Right cardiac atrium (tissue), 5 donors: ENCODE data around the gene IWS1. TPM values are rescaled to one million over a fixed set of nuclear protein-coding genes. Genes with fewer than 3 reads are reported as not detected.
"Not testable (repeated sequence)": the region's sequence is repeated elsewhere in the genome, so short reads cannot be mapped to it uniquely, and the experiment has no call there.

Experiments
- ATAC-seq, 2 donors: fragments of 200-7000 bp; cut with Tn5 transposase; one replicate each; pipeline versions ENCODE4 v1.8.0 to v1.9.1; 2020; ENCODE audit warnings: moderate library complexity in 2 of 2, mild to moderate bottlenecking in 1 of 2
- DNase-seq, 3 donors: peaks; one replicate each; pipeline ENCODE4 v3.0.0-alpha.2; 2020
- H3K27ac ChIP-seq: one replicate; pipeline ENCODE4 v1.5.1; 2013; ENCODE audit warnings: mild to moderate bottlenecking, low read length, control low read depth, moderate library complexity
- H3K27me3 ChIP-seq: one replicate; pipeline ENCODE4 v1.6.1; 2013; ENCODE audit not compliant: control insufficient read depth, insufficient read depth
- H3K4me1 ChIP-seq: one replicate; pipeline ENCODE4 v1.6.1; 2013; ENCODE audit warnings: low read length; ENCODE audit not compliant: control insufficient read depth, insufficient read depth
- H3K4me3 ChIP-seq: one replicate; pipeline ENCODE4 v1.5.1; 2013; ENCODE audit warnings: low read length, control low read depth
- H3K9me3 ChIP-seq: one replicate; pipeline ENCODE4 v1.6.1; 2013; ENCODE audit warnings: low read length; ENCODE audit not compliant: control insufficient read depth
- WGBS: extraction: QIAGEN DNeasy Blood & Tissue Kit; methylation state at CpG from one replicate; pipeline ENCODE4 v1.1.7; 2013; 5-methylcytosine and 5-hydroxymethylcytosine counted together
- intact Hi-C, 4 donors: fragments of 100-400 bp; cut with DNase I; formaldehyde crosslinking; loops; one replicate each; pipeline versions ENCODE4 v1.11.0 to v1.14.0; 2022 to 2023
- polyA plus RNA-seq: library from polyadenylated mRNA; stranded (reverse); fragments of 200-250 nt; gene quantifications from one replicate; pipeline ENCODE4 v1.2.3, GENCODE V29; 2013
- total RNA-seq, 4 donors: library from RNA; stranded (reverse); fragmentation: NEBNext Ultra II Directional; extraction: Animal tissue kit (Norgen Biotek cat#: 25700); gene quantifications; one replicate each; pipeline ENCODE4 v1.2.1, GENCODE V29; 2021
- donor health status: healthy with polysubstance abuse.
- donor health status: DM: no; HTN: yes; CAD: no.
- donor health status: DM: no; HTN: no; CAD: no.
- donor health status: DM: no; HTN: yes; CAD: no; lungs with severe emphysema.
- donor health status: DM: yes; HTN: yes; CAD: no.

Gene IWS1
- total and polyA plus RNA-seq, 5 donors = 51.5 to 64.4 (median 54.9) TPM

- no peak overlapping the region for H3K27ac ChIP-seq
- H3K4me3 ChIP-seq = no peak overlapping the region
- DNase-seq (no peak), ATAC-seq (no peak)
- WGBS = 80% methylated on average over 8 of the region's 8 CpGs
- no peaks in the 10 kb centered on the region for H3K27me3 ChIP-seq
- no peaks in the 10 kb centered on the region for H3K9me3 ChIP-seq
- intact Hi-C loops = no loop called here
- no peaks in the 10 kb centered on the region for H3K4me1 ChIP-seq
Observed at GRCh38 chr2:127453392-127454171, 72.7 kb downstream of the IWS1 start.

DNA sequence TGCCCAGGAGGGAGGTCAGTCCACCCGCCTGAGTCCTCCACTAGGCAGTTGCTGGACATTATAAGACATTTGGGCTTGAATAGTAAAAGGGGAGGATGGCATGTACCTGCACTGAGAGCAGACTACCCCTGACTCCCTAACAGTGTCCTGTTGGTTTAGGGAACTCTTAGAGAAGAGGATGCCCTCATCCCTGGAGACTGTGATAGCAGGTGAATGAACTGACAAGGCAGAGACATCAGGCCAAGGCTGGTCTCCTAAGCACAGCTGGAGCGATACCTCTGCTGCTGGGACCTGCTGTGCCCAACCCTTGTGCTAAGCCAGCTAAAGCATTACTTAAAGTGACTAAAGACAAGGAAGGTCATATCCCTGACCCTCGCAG, 73.3 kb downstream of the IWS1 start:
- DNase-seq (no peak), ATAC-seq (no peak)
- Histone ChIP-seq H3K4me1 (no peaks in the 10 kb centered on the region), H3K9me3 (no peaks in the 10 kb centered on the region), H3K4me3 (no peak overlapping the region), H3K27ac (no peak overlapping the region), H3K27me3 (no peaks in the 10 kb centered on the region)
- intact Hi-C loops = no loop called here
- WGBS = 97% methylated on average over 3 of the region's 3 CpGs

- ATAC-seq, DNase-seq: not testable (repeated sequence)
Observed at GRCh38 chr2:127452423-127452822, 73.9 kb downstream of the IWS1 start.

GRCh38 chr2:127451981-127452380, 74.3 kb downstream of the IWS1 start:
- H3K27ac ChIP-seq = no peak overlapping the region
- H3K9me3 ChIP-seq = no peaks in the 10 kb centered on the region
- H3K4me3 ChIP-seq = no peak overlapping the region
- no peaks in the 10 kb centered on the region for H3K27me3 ChIP-seq
- WGBS = 79% methylated on average over 6 of the region's 6 CpGs
- intact Hi-C loops = no loop called here
- DNase-seq = no peak
- no peaks in the 10 kb centered on the region for H3K4me1 ChIP-seq
- no peak for ATAC-seq

More at GRCh38 chr2:127452423-127452822, 73.9 kb downstream of the IWS1 start:
- H3K9me3 ChIP-seq, H3K4me1 ChIP-seq, H3K27me3 ChIP-seq, H3K27ac ChIP-seq, intact Hi-C loops, H3K4me3 ChIP-seq: not testable (repeated sequence)
- 96% methylated on average over 8 of the region's 8 CpGs for WGBS

- no peak overlapping the region for H3K4me3 ChIP-seq
- DNase-seq (no peak), ATAC-seq (no peak)
- no peak overlapping the region for H3K27ac ChIP-seq
- no peaks in the 10 kb centered on the region for H3K4me1 ChIP-seq
- H3K27me3 ChIP-seq = no peaks in the 10 kb centered on the region
- 92% methylated on average over 4 of the region's 4 CpGs for WGBS
- intact Hi-C loops = no loop called here
- H3K9me3 ChIP-seq = no peaks in the 10 kb centered on the region
Observed at GRCh38 chr2:127449898-127450297, 76.4 kb downstream of the IWS1 start.

GRCh38 chr2:127449414-127449813, 76.9 kb downstream of the IWS1 start:
- 89% methylated on average over 4 of the region's 4 CpGs for WGBS
- intact Hi-C loops = no loop called here
- ATAC-seq = no peak

GRCh38 chr2:127448526-127448925, 77.8 kb downstream of the IWS1 start:
- WGBS = 93% methylated on average over 2 of the region's 2 CpGs
- ATAC-seq = no peak

More at GRCh38 chr2:127449414-127449813, 76.9 kb downstream of the IWS1 start:
- H3K4me1 ChIP-seq = no peaks in the 10 kb centered on the region
- H3K27ac ChIP-seq = no peak overlapping the region
- no peak for DNase-seq
- H3K9me3 ChIP-seq = no peaks in the 10 kb centered on the region
- H3K4me3 ChIP-seq = no peak overlapping the region
- no peaks in the 10 kb centered on the region for H3K27me3 ChIP-seq

DNA sequence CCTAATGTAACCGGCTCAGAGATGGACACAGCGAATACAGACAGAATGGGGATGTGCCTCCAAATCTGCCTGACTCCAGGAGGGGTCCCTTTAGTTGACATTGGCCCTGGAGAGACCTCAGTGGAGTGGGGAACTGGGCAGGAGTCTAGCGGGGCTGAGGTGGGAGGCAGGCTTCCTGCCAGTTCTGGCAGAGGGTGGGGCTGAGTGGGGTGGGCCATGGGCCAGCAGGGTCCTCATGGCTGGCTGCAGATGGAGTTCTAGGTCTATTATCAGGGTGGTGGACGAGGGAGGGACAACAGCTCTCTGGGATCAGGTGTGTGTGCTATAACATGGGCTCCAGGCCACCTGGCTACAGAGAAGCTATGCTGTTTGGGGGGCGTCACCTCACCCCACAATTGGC, 86.9 kb downstream of the IWS1 start:
- intact Hi-C loops = no loop called here
- no peak for DNase-seq
- Histone ChIP-seq H3K27me3 (no peaks in the 10 kb centered on the region), H3K27ac (no peak overlapping the region), H3K9me3 (no peaks in the 10 kb centered on the region), H3K4me3 (no peak overlapping the region), H3K4me1 (no peaks in the 10 kb centered on the region)
- WGBS = 79% methylated on average over 5 of the region's 5 CpGs
- ATAC-seq = peak in 1 of 2 donors; percentile 37

More at GRCh38 chr2:127448526-127448925, 77.8 kb downstream of the IWS1 start:
- Histone ChIP-seq H3K4me1 (no peaks in the 10 kb centered on the region), H3K9me3 (no peaks in the 10 kb centered on the region), H3K27me3 (no peaks in the 10 kb centered on the region), H3K27ac (no peak overlapping the region), H3K4me3 (no peak overlapping the region)
- intact Hi-C loops = no loop called here
- no peak for DNase-seq

- Histone ChIP-seq H3K27me3 (no peaks in the 10 kb centered on the region), H3K9me3 (no peaks in the 10 kb centered on the region), H3K4me3 (no peak overlapping the region), H3K4me1 (no peaks in the 10 kb centered on the region), H3K27ac (no peak overlapping the region)
- DNase-seq (no peak), ATAC-seq (peak; percentile 29 to 48)
- intact Hi-C loops = no loop called here
- 85% methylated on average over 13 of the region's 13 CpGs for WGBS
Observed at GRCh38 chr2:127437781-127438726, 88.2 kb downstream of the IWS1 start.

DNA sequence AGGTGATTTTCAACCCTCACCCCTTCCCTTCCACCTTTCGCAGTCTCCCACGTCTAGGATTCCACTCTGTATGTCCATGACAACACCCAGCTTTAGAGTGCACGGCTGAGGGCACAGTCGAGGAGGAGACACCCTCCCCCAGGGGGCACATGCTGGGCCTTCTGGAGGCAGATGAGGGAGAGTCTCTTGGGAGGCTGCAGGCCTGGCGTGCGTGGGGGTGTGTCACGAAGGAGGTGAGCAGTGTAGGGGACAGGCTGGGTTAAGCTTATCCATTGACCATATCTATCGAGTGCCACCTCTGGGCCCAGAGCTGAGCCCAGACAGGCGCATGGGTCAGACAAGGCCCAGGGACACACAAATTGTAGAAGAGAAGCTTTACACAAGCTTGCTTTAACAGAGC, 89.2 kb downstream of the IWS1 start:
- DNase-seq (no peak), ATAC-seq (no peak)
- 89% methylated on average over 9 of the region's 9 CpGs for WGBS
- Histone ChIP-seq H3K27ac (no peak overlapping the region), H3K27me3 (no peaks in the 10 kb centered on the region), H3K4me3 (no peak overlapping the region), H3K9me3 (no peaks in the 10 kb centered on the region), H3K4me1 (no peaks in the 10 kb centered on the region)
- intact Hi-C loops = no loop called here

GRCh38 chr2:127434515-127434914, 91.8 kb downstream of the IWS1 start:
- 92% methylated on average over 6 of the region's 6 CpGs for WGBS
- H3K4me3 ChIP-seq = no peak overlapping the region
- no peak for ATAC-seq

More at GRCh38 chr2:127434515-127434914, 91.8 kb downstream of the IWS1 start:
- Histone ChIP-seq H3K27me3 (no peaks in the 10 kb centered on the region), H3K27ac (no peak overlapping the region), H3K9me3 (no peaks in the 10 kb centered on the region), H3K4me1 (no peaks in the 10 kb centered on the region)
- intact Hi-C loops = no loop called here
- no peak for DNase-seq
